ENCODE measurements around the gene AFAP1.

DNA sequence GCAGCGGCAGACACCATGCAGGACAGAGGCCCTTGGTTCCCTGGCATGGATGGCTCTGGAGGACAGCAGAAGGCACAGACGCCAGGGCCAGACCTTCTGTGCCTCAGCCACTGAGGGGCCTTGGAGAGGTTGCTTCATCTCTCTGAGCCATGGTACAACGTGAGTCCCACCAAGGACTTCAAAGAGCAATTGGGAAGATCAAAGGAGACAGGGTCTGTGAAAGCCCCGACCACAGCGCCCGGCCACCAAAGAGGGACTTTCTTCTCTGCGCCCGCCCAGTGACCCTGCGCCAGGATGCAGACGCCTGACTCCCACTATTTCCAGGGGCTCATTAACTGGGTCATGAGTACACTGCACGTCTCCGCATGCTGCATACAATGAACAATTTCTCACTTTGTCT lies 174.0 kb downstream of the AFAP1 start:
- TF ChIP-seq, protein P1, sequence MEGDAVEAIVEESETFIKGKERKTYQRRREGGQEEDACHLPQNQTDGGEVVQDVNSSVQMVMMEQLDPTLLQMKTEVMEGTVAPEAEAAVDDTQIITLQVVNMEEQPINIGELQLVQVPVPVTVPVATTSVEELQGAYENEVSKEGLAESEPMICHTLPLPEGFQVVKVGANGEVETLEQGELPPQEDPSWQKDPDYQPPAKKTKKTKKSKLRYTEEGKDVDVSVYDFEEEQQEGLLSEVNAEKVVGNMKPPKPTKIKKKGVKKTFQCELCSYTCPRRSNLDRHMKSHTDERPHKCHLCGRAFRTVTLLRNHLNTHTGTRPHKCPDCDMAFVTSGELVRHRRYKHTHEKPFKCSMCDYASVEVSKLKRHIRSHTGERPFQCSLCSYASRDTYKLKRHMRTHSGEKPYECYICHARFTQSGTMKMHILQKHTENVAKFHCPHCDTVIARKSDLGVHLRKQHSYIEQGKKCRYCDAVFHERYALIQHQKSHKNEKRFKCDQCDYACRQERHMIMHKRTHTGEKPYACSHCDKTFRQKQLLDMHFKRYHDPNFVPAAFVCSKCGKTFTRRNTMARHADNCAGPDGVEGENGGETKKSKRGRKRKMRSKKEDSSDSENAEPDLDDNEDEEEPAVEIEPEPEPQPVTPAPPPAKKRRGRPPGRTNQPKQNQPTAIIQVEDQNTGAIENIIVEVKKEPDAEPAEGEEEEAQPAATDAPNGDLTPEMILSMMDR (IDR thresholded peaks at IDR 0.05) = no peak
- TF ChIP-seq POLR2A (IDR thresholded peaks at IDR 0.05) (no peak), EP300 (IDR thresholded peaks at IDR 0.05; ENCODE audit: low read depth) (no peak), POLR2AphosphoS5 (IDR thresholded peaks at IDR 0.05) (no peak)

All from transverse colon (tissue), 4 donors.